ENCODE measurements around the gene FBXL3.

The FBXL3 gene

GRCh38 chr13:77026861-77027621 lies at the start of gene FBXL3:
Gene FBXL3 (minus strand): TSS chr13:77027159. CDS start chr13:77021860, 5,299 bp downstream.
- Histone ChIP-seq H3K27ac (ENCODE audit: extremely low read depth, low read depth, low read length) (peak within 1 kb of the TSS; percentile 92), H3K9me3 (ENCODE audit: control insufficient read depth, insufficient read depth, low read depth, low read length) (no peaks in the 10 kb centered on the region), H3K4me3 (ENCODE audit: low read depth, low read length) (peak within 1 kb of the TSS; percentile 98), H3K36me3 (ENCODE audit: control insufficient read depth in 2 of 2, insufficient read depth in 1 of 2, low read length in 2 of 2) (peaks cover 0 to 11% of the 10 kb centered on the region in 2 experiments; a peak in 1 of 3 replicates), H3K4me1 (ENCODE audit: control insufficient read depth, insufficient read depth, low read length) (0 out of 2 replicates have a peak, but pooled peaks cover 2% of the 10 kb centered on the region)
- CTCF ChIA-PET = interaction anchor here (0.6 to 0.9 kb wide), 4 partner anchors 370 to 1331 kb away, joined by 3 read pairs; no protein-coding TSS in a partner anchor
- POLR2A ChIA-PET = interaction anchor here (0.6 to 1.3 kb wide), 5 partner anchors 10 to 300 kb away, joined by 3 to 5 read pairs (median 3); partner anchors contain the start of gene MYCBP2
- TF ChIP-seq SP7 (tag by site-specific recombination; IDR thresholded peaks at IDR 0.05) (peak; percentile 73), ZNF549 (tag by site-specific recombination; IDR thresholded peaks at IDR 0.05) (0 out of 2 replicates have a peak, but pooled peaks have one; percentile 26), PRDM6 (tag by site-specific recombination; IDR thresholded peaks at IDR 0.05) (no peak), EGR2 (tag by site-specific recombination; IDR thresholded peaks at IDR 0.05; ENCODE audit: low read depth) (0 out of 2 replicates have a peak, but pooled peaks have one; percentile 10), ZNF214 (tag by site-specific recombination; IDR thresholded peaks at IDR 0.05; ENCODE audit: borderline replicate concordance) (no peak), ZNF514 (tag by site-specific recombination; IDR thresholded peaks at IDR 0.05) (no peak), ZBTB21 (tag by site-specific recombination; IDR thresholded peaks at IDR 0.05) (no peak), ZNF362 (tag by site-specific recombination; IDR thresholded peaks at IDR 0.05) (peak; percentile 63; the same call in 1 of the 2 replicates), ZBTB6 (tag by site-specific recombination; IDR thresholded peaks at IDR 0.05) (no peak), INSM2 (tag by site-specific recombination; IDR thresholded peaks at IDR 0.05) (no peak), PBX3 (CRISPR knock-in tag; IDR thresholded peaks at IDR 0.05) (no peak), ZNF837 (tag by site-specific recombination; IDR thresholded peaks at IDR 0.05) (no peak), ZNF660 (tag by site-specific recombination; IDR thresholded peaks at IDR 0.05) (peak; percentile 38), ZNF350 (tag by site-specific recombination; IDR thresholded peaks at IDR 0.05) (no peak), ZNF239 (tag by site-specific recombination; IDR thresholded peaks at IDR 0.05) (no peak), ZIC2 (tag by site-specific recombination; IDR thresholded peaks at IDR 0.05) (0 out of 2 replicates have a peak, but pooled peaks have one; percentile 17), ZNF664 (tag by site-specific recombination; IDR thresholded peaks at IDR 0.05) (no peak), OVOL3 (tag by site-specific recombination; IDR thresholded peaks at IDR 0.05) (no peak), ZNF423 (tag by site-specific recombination; IDR thresholded peaks at IDR 0.05) (no peak), KLF10 (tag by site-specific recombination; IDR thresholded peaks at IDR 0.05) (peak; percentile 79), ZBTB17 (tag by site-specific recombination; IDR thresholded peaks at IDR 0.05) (peak; percentile 76), ZNF596 (tag by site-specific recombination; IDR thresholded peaks at IDR 0.05) (no peak), ZNF747 (tag by site-specific recombination; IDR thresholded peaks at IDR 0.05) (no peak), KLF8 (tag by site-specific recombination; IDR thresholded peaks at IDR 0.05) (peak; percentile 69; the same call in 1 of the 2 replicates), ZNF132 (tag by site-specific recombination; IDR thresholded peaks at IDR 0.05; ENCODE audit: borderline replicate concordance) (no peak), ZBTB48 (tag by site-specific recombination; IDR thresholded peaks at IDR 0.05) (no peak), ZNF391 (tag by site-specific recombination; IDR thresholded peaks at IDR 0.05; ENCODE audit: borderline replicate concordance, low read depth) (peak; percentile 43; the same call in 1 of the 2 replicates), SCRT2 (tag by site-specific recombination; IDR thresholded peaks at IDR 0.05) (no peak), ZNF548 (tag by site-specific recombination; IDR thresholded peaks at IDR 0.05) (no peak), WT1 (tag by site-specific recombination; IDR thresholded peaks at IDR 0.05) (peak; percentile 31; the same call in 1 of the 2 replicates), ZNF600 (tag by site-specific recombination; IDR thresholded peaks at IDR 0.05) (peak; percentile 61; the same call in 1 of the 2 replicates), ZBTB7A (tag by site-specific recombination; IDR thresholded peaks at IDR 0.05; ENCODE audit: low read depth) (no peak)

All from HEK293 (cell line).